Forelimb muscle (tissue), 1 donor: ENCODE data around the gene OR52A1. TPM values are rescaled to one million over a fixed set of nuclear protein-coding genes. Genes with fewer than 3 reads are reported as not detected.
"Not testable (repeated sequence)": the region's sequence is repeated elsewhere in the genome, so short reads cannot be mapped to it uniquely, and the experiment has no call there.

Experiments
- DNase-seq: peaks from one replicate; pipeline ENCODE4 v3.0.0-alpha.2; 2013; ENCODE audit warnings: low read depth
- polyA plus RNA-seq: library from polyadenylated mRNA; unstranded; fragments of 120-200 nt; gene quantifications from one replicate; pipeline ENCODE4 v1.2.1, GENCODE V29; 2013; ENCODE audit not compliant: insufficient read length

Gene OR52A1
- 0.03 TPM for polyA plus RNA-seq

GRCh38 chr11:5154657-5155056 is at the start of gene OR52A1:
OR52A1 (minus strand) TSS chr11:5154757; CDS start chr11:5152369, 2,388 bp downstream.
- DNase-seq = no peak

- DNase-seq = no peak
These were observed 48.8 kb upstream of the OR52A1 start for GRCh38 chr11:5203366-5203765.

- DNase-seq = no peak
These were observed 46.0 kb upstream of the OR52A1 start, which contains the start of gene OR51V1 for GRCh38 chr11:5200582-5200981. OR51V1 (minus strand) TSS chr11:5200682; CDS start chr11:5200682, 0 bp downstream.

GRCh38 chr11:5198285-5198684 is 43.7 kb upstream of the OR52A1 start:
- no peak for DNase-seq

DNA sequence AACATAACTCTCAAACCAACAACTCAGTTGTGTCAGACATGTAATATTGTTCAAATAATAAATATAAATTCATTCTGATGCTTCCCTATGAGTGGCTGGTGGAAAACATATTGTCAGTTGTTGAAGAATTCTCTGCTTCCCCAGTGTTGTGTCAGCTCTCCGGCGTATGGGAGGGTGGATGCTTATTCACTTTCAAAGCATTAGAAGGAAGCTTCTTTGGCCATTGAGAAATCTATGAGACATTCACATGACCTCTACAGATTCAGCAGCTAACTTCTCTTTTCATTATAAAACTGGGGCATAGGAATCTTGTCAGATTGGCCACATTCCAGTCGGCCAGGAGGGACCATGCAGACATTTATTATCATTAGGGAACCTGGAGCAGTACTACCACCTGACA is 43.0 kb upstream of the OR52A1 start:
- DNase-seq = no peak

DNA sequence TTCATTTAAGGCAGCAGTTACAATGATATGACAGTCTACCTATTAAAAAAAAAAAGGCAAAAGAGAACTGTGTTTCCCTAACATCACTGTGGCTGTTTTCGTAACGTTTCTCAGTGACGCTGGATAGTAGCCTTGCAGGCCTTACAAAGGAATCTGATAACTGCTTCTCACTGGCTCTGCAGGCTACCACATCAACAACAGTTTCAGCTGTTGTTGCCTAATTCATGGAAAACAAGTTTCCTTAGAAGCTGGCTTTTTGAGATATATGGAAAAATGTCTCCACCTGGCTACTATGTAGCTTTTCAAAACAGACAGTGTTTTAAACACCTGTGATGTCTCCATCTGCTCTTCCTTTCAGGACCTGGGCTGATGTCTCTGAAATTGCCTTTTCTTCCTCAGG is 42.2 kb upstream of the OR52A1 start:
- DNase-seq = no peak

GRCh38 chr11:5196067-5196466 is 41.5 kb upstream of the OR52A1 start:
- DNase-seq = no peak

- no peak for DNase-seq
These were observed 38.2 kb upstream of the OR52A1 start for GRCh38 chr11:5192738-5193137.

DNA sequence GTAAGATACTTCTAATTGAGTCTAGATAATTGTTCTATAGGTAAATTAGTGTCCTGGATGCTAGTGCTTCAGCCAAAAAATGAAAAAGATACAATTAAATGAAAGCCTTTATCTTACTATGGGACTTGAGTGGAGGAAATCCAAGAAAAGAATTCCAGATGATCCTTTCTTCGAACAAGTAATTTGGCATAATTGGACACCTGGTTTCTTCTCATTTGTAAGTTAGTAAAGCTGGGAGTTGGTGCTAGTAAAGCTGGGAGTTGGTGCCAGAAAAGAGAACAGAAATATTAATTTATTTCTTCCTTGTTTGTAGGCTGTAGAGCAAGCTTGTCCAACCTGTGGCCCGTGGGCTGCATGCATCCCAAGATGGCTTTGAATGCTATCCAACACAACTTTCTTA is 33.6 kb upstream of the OR52A1 start:
- DNase-seq = no peak

DNA sequence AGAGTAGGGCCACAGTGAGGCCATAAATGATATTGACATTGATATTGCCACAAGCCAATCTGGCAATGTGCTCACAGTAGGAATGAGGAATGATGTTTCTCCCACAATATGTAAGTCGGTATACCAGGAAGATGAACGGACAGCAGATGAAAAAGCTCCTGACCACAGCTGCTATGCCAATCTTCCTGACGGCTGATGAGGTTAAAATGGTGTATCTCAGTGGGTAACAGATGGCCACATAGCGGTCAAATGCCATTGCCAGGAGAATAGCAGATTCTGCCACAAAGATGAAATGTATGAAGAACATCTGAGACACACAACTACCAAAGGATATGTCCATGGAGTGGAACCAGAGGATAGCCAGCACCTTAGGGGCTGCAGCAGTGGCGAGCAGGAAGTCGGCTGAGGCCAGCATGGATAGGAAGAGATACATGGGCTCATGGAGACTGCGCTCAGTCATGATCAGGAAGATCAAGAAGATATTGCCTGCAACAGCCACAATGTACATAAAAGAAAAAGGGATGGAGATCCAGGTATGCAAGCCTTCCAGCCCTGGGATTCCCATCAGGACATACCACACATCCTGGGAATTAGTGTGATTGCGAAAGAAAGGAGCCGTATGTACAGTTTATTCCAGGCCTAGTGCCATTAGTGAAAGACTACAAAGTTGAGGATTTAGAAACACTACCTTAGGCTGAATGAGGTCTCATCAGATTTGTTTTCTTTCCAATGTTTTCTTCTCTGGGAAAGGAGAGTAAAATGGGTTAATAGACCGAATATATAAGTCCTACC is 23.7 kb upstream of the OR52A1 start:
- DNase-seq = no peak

DNA sequence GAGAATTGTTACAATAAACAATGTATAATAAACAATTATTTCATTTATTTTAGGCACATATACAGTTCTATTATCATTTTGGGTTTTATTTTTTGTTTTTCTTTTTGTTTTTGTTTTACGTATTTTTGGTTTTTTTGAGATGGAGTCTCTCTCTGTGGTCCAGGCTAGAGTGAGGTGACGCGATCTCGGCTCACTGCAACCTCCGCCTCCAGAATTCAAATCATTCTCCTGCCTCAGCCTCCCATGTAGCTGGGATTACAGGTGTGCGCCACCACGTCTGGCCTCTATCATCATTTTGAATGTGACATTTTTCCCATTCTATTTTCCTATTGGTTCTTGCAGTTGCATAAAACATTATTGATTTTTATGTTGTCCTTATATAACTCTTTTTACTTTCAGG is 20.4 kb upstream of the OR52A1 start:
- DNase-seq = no peak

DNA sequence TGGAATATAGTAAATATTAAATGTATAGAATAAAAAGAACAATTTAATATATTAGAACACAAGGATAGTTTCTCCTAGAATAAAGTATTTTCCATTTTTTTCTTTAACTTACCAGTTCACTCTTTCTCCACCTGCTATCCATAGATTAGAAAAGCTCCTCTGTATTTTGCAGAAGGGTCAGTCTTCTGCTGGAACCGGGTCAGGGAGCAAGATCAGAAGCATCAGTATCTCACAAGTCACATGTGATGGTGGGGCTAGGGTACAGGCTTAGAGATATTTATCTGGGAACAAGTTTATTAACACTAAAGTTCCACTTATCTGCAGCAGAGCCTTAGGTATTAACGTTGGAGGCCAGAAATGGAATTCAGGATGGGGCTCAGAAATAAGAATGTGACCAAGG is 17.3 kb upstream of the OR52A1 start:
- DNase-seq = no peak

DNA sequence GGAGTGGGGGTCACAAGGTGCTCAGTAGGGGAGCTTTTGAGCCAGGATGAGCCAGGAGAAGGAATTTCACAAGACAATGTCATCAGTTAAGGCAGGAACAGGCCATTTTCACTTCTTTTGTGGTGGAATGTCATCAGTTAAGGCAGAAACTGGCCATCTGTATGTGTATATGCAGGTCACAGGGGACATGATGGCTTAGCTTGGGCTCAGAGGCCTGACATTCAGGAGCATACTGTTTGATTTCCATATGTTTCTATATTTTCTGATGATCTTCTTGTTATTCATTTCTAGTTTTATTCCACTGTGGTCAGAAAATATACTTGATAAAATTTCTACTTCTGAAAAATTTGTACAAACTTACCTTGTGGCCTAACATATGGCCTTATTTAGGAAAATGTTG is 11.3 kb upstream of the OR52A1 start:
- DNase-seq = not testable (repeated sequence)

DNA sequence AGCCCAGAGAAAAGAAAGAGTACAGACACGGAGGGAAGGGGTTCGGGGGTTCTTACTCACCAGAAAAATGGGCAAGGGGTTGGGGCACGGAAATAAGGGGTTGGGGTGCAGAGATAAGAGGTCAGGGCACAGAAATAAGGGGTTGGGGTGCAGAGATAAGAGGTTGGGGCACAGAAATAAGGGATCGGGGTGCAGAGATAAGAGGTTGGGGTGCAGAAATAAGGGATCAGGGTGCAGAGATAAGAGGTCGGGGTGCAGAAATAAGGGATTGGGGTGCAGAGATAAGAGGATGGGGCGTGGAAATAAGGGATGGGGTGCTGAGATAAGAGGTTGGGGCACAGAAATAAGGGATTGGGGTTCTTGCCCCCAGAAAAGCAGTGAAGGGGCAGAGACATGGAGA is 10.2 kb upstream of the OR52A1 start:
- not testable (repeated sequence) for DNase-seq

DNA sequence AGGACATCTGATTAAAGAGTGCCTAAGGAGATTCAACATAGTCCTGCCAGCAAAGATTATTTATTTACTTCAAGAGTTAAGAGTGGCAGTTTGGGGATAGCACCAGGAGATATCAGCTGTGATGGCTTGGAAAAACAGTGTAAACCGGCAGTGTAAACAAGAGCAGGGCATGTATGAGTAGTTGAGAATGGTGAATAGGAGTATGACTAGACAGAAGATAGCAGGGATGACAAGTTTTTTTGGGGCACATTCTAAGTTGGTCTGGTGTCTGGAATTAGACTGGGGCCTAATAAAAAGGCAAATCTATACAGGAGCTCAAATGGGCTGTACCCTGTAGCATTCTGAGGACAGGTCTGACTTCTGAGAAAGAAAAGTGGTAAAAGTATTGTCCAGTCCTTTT is 6.5 kb upstream of the OR52A1 start:
- DNase-seq = not testable (repeated sequence)

GRCh38 chr11:5160217-5160616 is 5.7 kb upstream of the OR52A1 start:
- DNase-seq = not testable (repeated sequence)

GRCh38 chr11:5159806-5160205 is 5.2 kb upstream of the OR52A1 start:
- DNase-seq = no peak

- DNase-seq = no peak
These were observed 754 bp downstream of the OR52A1 start for GRCh38 chr11:5153574-5154431.

GRCh38 chr11:5151713-5152153 is 2.8 kb downstream of the OR52A1 start:
- no peak for DNase-seq

DNA sequence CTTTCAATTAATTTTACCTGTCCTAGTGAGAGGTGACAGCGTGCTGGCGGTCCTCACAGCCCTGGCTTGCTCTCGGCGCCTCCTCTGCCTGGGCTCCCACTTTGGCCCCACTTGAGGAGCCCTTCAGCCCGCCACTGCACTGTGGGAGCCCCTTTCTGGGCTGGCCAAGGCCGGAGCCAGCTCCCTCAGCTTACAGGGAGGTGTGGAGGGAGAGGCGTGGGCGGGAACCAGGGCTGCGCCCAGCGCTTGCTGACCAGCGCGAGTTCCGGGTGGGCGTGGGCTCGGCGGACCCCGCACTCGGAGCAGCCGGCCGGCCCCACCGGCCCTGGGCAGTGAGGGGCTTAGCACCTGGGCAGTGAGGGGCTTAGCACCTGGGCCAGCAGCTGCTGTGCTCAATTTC is 10.4 kb downstream of the OR52A1 start:
- not testable (repeated sequence) for DNase-seq

DNA sequence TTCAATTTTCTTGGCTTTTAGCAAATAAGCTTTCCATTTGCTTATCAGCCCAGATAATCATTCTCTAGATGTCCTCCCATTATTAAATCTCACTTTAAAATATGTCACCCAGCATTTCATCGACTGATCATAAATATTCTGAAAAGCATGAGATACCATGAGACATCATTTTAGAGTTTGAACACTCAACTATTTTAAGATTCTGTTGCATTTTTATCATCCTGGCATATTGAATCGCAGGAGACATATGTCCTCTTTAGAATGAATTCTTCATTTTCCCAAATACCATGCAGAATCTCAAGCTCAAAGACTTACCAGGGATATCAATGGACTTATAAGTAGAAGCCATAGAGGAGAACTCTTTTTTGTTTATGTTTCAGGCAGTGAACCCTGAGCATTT is 16.6 kb downstream of the OR52A1 start, which contains the start of gene OR52A5:
Gene OR52A5 (minus strand): TSS at position 361 of the 400 bp plus-strand sequence. CDS start 5,714 bp downstream, outside the sequence.
- no peak for DNase-seq

DNA sequence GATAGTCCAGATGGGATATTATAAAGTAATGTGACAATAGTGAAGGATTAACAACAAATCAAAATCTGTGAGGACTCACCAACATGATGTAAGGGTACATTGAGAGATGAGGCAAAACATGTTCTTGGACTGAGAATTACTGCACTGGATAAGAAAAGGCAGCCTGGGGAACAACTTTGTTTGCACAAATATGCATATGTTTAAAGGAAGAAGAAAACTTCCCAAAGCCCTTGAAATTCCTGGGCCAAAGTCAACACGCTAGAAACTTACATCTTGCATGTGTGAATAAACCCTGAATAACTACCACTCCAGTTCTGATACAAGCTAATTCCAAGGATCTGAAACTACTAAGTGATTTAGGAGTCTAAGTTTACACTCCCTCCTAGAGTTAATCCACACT is 17.5 kb downstream of the OR52A1 start:
- DNase-seq = no peak

DNA sequence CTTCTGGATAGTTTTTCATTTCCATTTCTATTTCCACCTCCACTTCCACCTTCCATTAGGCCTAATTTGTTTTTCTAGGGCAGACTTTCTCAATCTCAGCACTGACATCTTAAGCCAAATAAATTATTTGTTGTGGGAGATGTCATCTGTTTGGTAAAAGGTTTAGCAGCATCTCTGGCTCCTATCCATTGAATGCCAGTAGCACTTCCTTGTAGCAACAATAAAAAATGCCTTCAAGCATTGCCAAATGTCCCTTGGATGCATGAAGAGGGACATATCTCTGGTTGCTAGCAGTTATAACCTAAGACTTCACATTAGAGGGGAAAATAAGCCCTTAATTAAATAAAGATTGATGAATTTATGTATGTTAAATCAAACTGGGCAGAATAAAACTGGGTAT is 18.3 kb downstream of the OR52A1 start:
- no peak for DNase-seq
